ENCODE results near the gene CLCN3. TPM values are rescaled to one million over a fixed set of nuclear protein-coding genes. Genes with fewer than 3 reads are reported as not detected.

The CLCN3 gene
- total and polyA plus RNA-seq, 2 of the 13 experiments (the other 11 are each of a cell fraction or from before 2014, with no cell fraction given), result 13.6 to 23.7 TPM

DNA sequence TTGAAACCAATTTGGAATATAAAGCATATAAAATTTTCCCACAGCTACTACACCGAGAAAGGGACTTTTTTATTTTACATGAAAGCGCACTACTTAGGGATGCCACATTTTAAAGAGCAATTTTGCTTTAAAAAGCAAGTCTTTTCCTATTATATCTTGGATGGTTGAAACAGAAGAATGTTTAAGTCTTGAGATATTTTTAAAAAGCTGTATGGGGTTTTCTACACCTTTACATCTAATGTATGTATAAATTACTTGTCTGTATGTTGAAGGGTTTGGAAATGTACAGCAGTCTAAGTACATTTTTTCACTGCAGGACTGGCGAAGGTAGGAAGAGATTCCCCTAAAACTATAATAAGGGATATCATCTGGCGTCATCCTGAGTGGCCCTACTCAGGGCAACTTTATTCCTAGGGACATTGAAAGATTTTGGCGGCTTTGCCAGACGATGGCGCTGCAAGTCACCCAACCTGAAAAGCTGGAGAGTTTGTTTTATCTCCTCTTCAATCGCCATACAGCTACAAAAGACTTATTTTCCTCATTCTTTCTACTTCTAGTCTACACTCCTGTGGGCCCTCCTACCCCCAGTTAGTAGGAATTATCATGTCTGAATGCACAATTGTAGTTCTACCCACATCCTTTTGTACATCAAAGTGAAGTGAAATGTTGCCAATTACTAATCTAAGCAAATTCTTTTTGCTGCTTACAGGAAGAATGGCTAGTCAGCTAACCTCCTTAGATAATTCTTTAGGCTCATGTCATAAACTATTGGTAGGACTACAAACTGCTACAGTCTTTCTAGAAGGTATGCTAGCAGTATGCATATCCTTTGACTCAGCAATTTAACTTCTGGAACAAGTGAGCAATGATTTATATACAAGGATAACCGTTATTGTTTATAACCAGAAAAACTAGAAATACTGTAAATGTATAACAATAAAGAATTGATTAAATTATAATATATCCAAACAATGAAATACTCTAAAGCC is 7.2 kb upstream of the CLCN3 start (continued):
- TF ChIP-seq, protein P1, sequence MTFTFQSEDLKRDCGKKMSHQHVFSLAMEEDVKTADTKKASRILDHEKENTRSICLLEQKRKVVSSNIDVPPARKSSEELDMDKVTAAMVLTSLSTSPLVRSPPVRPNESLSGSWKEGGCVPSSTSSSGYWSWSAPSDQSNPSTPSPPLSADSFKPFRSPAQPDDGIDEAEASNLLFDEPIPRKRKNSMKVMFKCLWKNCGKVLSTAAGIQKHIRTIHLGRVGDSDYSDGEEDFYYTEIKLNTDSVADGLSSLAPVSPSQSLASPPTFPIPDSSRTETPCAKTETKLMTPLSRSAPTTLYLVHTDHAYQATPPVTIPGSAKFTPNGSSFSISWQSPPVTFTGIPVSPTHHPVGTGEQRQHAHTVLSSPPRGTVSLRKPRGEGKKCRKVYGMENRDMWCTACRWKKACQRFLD (CRISPR knock-in tag; IDR thresholded peaks at IDR 0.05; ENCODE audit: borderline replicate concordance), result no peak
- TF ChIP-seq MXI1 (IDR thresholded peaks at IDR 0.05; ENCODE audit: borderline replicate concordance, low read depth, low read length) (no peak), ZNF326 (CRISPR knock-in tag; IDR thresholded peaks at IDR 0.05; ENCODE audit: borderline replicate concordance) (no peak), MTA3 (CRISPR knock-in tag; IDR thresholded peaks at IDR 0.05) (no peak), ZKSCAN5 (CRISPR knock-in tag; IDR thresholded peaks at IDR 0.05) (no peak), ZNF44 (CRISPR knock-in tag; IDR thresholded peaks at IDR 0.05) (no peak), ZNF878 (CRISPR knock-in tag; IDR thresholded peaks at IDR 0.05) (no peak), ZNF382 (CRISPR knock-in tag; IDR thresholded peaks at IDR 0.05; ENCODE audit: borderline replicate concordance) (no peak), ZNF670 (CRISPR knock-in tag; IDR thresholded peaks at IDR 0.05; ENCODE audit: borderline replicate concordance) (no peak), ZNF383 (CRISPR knock-in tag; IDR thresholded peaks at IDR 0.05; ENCODE audit: borderline replicate concordance) (0 out of 2 replicates have a peak, but pooled peaks have one; percentile 13), ZSCAN29 (CRISPR knock-in tag; conservative IDR thresholded peaks at IDR 0.05) (no peak; the same call in 1 of the 2 replicates), PHB2 (IDR thresholded peaks at IDR 0.05; ENCODE audit: partially characterized antibody) (no peak), ZNF350 (CRISPR knock-in tag; IDR thresholded peaks at IDR 0.05; ENCODE audit: borderline replicate concordance, low read depth) (no peak), CENPT (CRISPR knock-in tag; IDR thresholded peaks at IDR 0.05; ENCODE audit: low read depth) (no peak), CEBPG (CRISPR knock-in tag; IDR thresholded peaks at IDR 0.05) (no peak), ZNF451 (CRISPR knock-in tag; IDR thresholded peaks at IDR 0.05) (no peak), PAX8 (CRISPR knock-in tag; IDR thresholded peaks at IDR 0.05; ENCODE audit: borderline replicate concordance) (no peak), ZSCAN31 (CRISPR knock-in tag; IDR thresholded peaks at IDR 0.05; ENCODE audit: low read depth) (no peak), MED1 (CRISPR knock-in tag; IDR thresholded peaks at IDR 0.05) (0 out of 2 replicates have a peak, but pooled peaks have one; percentile 26)
- TF ChIP-seq, protein P2, sequence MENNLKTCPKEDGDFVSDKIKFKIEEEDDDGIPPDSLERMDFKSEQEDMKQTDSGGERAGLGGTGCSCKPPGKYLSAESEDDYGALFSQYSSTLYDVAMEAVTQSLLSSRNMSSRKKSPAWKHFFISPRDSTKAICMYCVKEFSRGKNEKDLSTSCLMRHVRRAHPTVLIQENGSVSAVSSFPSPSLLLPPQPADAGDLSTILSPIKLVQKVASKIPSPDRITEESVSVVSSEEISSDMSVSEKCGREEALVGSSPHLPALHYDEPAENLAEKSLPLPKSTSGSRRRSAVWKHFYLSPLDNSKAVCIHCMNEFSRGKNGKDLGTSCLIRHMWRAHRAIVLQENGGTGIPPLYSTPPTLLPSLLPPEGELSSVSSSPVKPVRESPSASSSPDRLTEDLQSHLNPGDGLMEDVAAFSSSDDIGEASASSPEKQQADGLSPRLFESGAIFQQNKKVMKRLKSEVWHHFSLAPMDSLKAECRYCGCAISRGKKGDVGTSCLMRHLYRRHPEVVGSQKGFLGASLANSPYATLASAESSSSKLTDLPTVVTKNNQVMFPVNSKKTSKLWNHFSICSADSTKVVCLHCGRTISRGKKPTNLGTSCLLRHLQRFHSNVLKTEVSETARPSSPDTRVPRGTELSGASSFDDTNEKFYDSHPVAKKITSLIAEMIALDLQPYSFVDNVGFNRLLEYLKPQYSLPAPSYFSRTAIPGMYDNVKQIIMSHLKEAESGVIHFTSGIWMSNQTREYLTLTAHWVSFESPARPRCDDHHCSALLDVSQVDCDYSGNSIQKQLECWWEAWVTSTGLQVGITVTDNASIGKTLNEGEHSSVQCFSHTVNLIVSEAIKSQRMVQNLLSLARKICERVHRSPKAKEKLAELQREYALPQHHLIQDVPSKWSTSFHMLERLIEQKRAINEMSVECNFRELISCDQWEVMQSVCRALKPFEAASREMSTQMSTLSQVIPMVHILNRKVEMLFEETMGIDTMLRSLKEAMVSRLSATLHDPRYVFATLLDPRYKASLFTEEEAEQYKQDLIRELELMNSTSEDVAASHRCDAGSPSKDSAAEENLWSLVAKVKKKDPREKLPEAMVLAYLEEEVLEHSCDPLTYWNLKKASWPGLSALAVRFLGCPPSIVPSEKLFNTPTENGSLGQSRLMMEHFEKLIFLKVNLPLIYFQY (CRISPR knock-in tag; IDR thresholded peaks at IDR 0.05; ENCODE audit: borderline replicate concordance), result no peak
- TF ChIP-seq, protein P3, sequence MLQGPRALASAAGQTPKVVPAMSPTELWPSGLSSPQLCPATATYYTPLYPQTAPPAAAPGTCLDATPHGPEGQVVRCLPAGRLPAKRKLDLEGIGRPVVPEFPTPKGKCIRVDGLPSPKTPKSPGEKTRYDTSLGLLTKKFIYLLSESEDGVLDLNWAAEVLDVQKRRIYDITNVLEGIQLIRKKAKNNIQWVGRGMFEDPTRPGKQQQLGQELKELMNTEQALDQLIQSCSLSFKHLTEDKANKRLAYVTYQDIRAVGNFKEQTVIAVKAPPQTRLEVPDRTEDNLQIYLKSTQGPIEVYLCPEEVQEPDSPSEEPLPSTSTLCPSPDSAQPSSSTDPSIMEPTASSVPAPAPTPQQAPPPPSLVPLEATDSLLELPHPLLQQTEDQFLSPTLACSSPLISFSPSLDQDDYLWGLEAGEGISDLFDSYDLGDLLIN (CRISPR knock-in tag; IDR thresholded peaks at IDR 0.05; ENCODE audit: borderline replicate concordance), result no peak
- TF ChIP-seq, protein P4, sequence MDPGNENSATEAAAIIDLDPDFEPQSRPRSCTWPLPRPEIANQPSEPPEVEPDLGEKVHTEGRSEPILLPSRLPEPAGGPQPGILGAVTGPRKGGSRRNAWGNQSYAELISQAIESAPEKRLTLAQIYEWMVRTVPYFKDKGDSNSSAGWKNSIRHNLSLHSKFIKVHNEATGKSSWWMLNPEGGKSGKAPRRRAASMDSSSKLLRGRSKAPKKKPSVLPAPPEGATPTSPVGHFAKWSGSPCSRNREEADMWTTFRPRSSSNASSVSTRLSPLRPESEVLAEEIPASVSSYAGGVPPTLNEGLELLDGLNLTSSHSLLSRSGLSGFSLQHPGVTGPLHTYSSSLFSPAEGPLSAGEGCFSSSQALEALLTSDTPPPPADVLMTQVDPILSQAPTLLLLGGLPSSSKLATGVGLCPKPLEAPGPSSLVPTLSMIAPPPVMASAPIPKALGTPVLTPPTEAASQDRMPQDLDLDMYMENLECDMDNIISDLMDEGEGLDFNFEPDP (CRISPR knock-in tag; conservative IDR thresholded peaks at IDR 0.05), result no peak

All from HepG2 (cell line).